Ascending aorta (tissue), 2 donors: Measurements from ENCODE around the gene DCUN1D3. TPM values are rescaled to one million over a fixed set of nuclear protein-coding genes. Genes with fewer than 3 reads are reported as not detected.

Experiments
- DNase-seq, 2 donors: peaks; one replicate each; pipeline ENCODE4 v3.0.0-alpha.2; 2019; ENCODE audit warnings: low spot score in 2 of 2
- H3K27ac ChIP-seq, 2 donors: fragments of 200-600 bp; sonication (generic); one replicate each; pipeline ENCODE4 v1.5.1; 2016 to 2017; ENCODE audit warnings: mild to moderate bottlenecking in 1 of 2
- H3K27me3 ChIP-seq: fragments of 200-600 bp; sonication (generic); one replicate; pipeline ENCODE4 v1.5.1; 2017
- H3K36me3 ChIP-seq, 2 donors: fragments of 200-600 bp; sonication (generic); one replicate each; pipeline ENCODE4 v1.5.1; 2016
- H3K4me1 ChIP-seq, 2 donors: fragments of 200-600 bp; sonication (generic); one replicate each; pipeline ENCODE4 v1.5.1; 2016 to 2017; ENCODE audit warnings: mild to moderate bottlenecking in 1 of 2
- H3K4me3 ChIP-seq, 2 donors: fragments of 200-600 bp; sonication (generic); one replicate each; pipeline ENCODE4 v1.5.1; 2016 to 2017; ENCODE audit warnings: mild to moderate bottlenecking in 1 of 2
- H3K9me3 ChIP-seq, 2 donors: fragments of 200-600 bp; sonication (generic); one replicate each; pipeline ENCODE4 v1.5.1; 2016
- CTCF ChIP-seq, 3 experiments: fragments of 200-600 bp in 2 of 3; fragments of 450-650 bp in 1 of 3; sonication (generic) in 2 of 3; IDR thresholded peaks; one replicate each; pipeline ENCODE4 v1.5.1; 2016 to 2019; ENCODE audit warnings: antibody characterized with exemption in 3 of 3, mild to moderate bottlenecking in 1 of 3, moderate library complexity in 1 of 3
- intact Hi-C: fragments of 100-400 bp; cut with DNase I; formaldehyde crosslinking; loops from one replicate; pipeline ENCODE4 v1.15.1; 2023
- total RNA-seq: library from RNA; depleted of rRNA; stranded (reverse); fragments of >200 nt; gene quantifications from one replicate; pipeline ENCODE4 v1.1.0, GENCODE V29; 2016

The DCUN1D3 gene
- total RNA-seq, 1 donor from 2014 or later, result 9.8 TPM

GRCh38 chr16:20879175-20880040 is 20.8 kb downstream of the DCUN1D3 start:
- DNase-seq, result no peak
- peak overlapping the region; percentile 7 to 29 for H3K4me3 ChIP-seq
- no peaks in the 10 kb centered on the region for H3K36me3 ChIP-seq
- no peaks in the 10 kb centered on the region for H3K27me3 ChIP-seq
- peaks cover 8 to 54% of the 10 kb centered on the region in 2 donors for H3K4me1 ChIP-seq
- H3K27ac ChIP-seq, result peak overlapping the region; percentile 73 to 86
- intact Hi-C loops, result loop anchor here (2.0 kb wide), 2 partner anchors 21 to 29 kb away; partner anchors contain the start of genes DCUN1D3 and LYRM1
- no peak for TF ChIP-seq CTCF (IDR thresholded peaks at IDR 0.05)
- no peaks in the 10 kb centered on the region for H3K9me3 ChIP-seq

- intact Hi-C loops, result no loop called here
- TF ChIP-seq CTCF (IDR thresholded peaks at IDR 0.05), result no peak
- no peaks in the 10 kb centered on the region for H3K27me3 ChIP-seq
- no peaks in the 10 kb centered on the region for H3K36me3 ChIP-seq
- peak overlapping the region; percentile 73 to 86 for H3K27ac ChIP-seq
- no peak for DNase-seq
- H3K4me1 ChIP-seq, result peaks cover 8 to 56% of the 10 kb centered on the region in 2 donors
- peak overlapping the region in 1 of 2 donors; percentile 29 for H3K4me3 ChIP-seq
- no peaks in the 10 kb centered on the region for H3K9me3 ChIP-seq
These were observed 21.4 kb downstream of the DCUN1D3 start for GRCh38 chr16:20878682-20879147.

- Histone ChIP-seq H3K9me3 (no peaks in the 10 kb centered on the region), H3K4me1 (peaks cover 23 to 71% of the 10 kb centered on the region in 2 donors), H3K27me3 (no peaks in the 10 kb centered on the region), H3K36me3 (no peaks in the 10 kb centered on the region), H3K27ac (no peak overlapping the region), H3K4me3 (no peak overlapping the region)
- no peak for DNase-seq
- intact Hi-C loops, result no loop called here
- TF ChIP-seq CTCF (IDR thresholded peaks at IDR 0.05), result no peak
These were observed 24.9 kb downstream of the DCUN1D3 start for GRCh38 chr16:20875355-20875650.

- Histone ChIP-seq H3K27me3 (no peaks in the 10 kb centered on the region), H3K36me3 (no peaks in the 10 kb centered on the region), H3K4me3 (no peak overlapping the region), H3K27ac (peak overlapping the region; percentile 81 to 82), H3K9me3 (no peaks in the 10 kb centered on the region), H3K4me1 (peaks cover 26 to 74% of the 10 kb centered on the region in 2 donors)
- DNase-seq, result no peak
- intact Hi-C loops, result no loop called here
- TF ChIP-seq CTCF (IDR thresholded peaks at IDR 0.05), result no peak
These were observed 26.0 kb downstream of the DCUN1D3 start for GRCh38 chr16:20874088-20874581.

GRCh38 chr16:20873331-20873730 is 26.8 kb downstream of the DCUN1D3 start:
- no peak for DNase-seq
- H3K36me3 ChIP-seq, result no peaks in the 10 kb centered on the region
- H3K27ac ChIP-seq, result peak overlapping the region; percentile 81 to 82
- H3K4me3 ChIP-seq, result no peak overlapping the region
- intact Hi-C loops, result no loop called here
- no peak for TF ChIP-seq CTCF (IDR thresholded peaks at IDR 0.05)
- H3K4me1 ChIP-seq, result peaks cover 24 to 76% of the 10 kb centered on the region in 2 donors
- H3K9me3 ChIP-seq, result no peaks in the 10 kb centered on the region
- no peaks in the 10 kb centered on the region for H3K27me3 ChIP-seq
